ENCODE measurements around the gene KRT72.

Gene KRT72

GRCh38 chr12:52629281-52630007, 28.2 kb upstream of the KRT72 start:
- DNase-seq, result no peak

DNA sequence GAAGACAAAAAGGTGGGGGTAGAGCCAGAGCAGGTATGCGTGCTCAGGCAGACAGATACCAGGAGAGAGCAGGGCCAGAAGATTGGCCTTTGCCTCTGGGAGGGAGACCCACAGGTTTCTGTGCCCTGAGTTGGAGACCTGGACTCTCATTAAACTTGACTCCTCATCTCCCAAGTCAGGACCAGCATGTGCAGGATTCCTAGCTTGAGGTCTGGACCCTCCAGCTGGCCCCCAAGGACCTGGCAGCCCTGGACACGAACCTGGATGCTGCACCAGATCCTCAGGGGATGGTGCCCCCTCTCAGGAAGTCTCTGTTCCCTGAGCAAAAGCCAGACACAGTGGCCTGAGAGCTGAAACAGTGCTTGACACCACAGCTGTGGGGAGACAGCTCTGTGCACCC, 27.6 kb upstream of the KRT72 start:
- DNase-seq, result no peak

- no peak for DNase-seq
Observed at GRCh38 chr12:52628111-52628507, 26.8 kb upstream of the KRT72 start.

DNA sequence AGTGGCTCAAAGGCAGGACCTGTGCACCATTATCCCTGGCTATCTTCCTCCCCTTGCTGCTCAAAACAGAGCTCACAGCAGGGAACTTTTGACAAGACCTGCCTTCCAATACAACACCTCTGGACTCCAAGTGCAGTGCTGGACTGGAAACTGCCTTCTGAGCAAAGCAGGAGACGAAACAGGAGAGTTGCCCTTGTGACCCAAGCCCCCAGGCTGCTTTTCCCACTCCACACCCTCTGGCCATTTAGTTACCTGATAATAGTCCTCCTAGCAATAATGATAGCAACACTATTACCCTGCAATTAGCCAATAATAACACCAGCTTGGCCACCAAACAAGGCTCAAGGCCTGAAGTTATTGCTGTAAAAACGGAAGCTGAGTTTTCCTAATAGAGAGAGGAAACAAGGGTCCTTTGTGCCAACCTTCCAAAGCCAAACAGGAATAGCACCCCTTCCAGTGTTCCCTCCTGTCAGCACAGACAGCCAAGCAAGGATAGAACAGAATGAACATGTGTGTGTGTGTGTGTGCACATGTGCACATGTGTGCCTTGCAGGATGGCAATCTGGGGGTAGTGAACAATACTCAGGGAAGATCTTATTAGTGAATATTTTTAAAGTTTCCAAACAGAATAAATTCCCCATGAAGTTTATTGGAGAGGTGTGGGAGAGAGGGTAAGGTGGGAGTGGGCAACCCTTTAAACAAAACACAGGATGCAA, 26.3 kb upstream of the KRT72 start:
- DNase-seq, result no peak

- no peak for DNase-seq
Observed at GRCh38 chr12:52622349-52622748, 21.1 kb upstream of the KRT72 start.

DNA sequence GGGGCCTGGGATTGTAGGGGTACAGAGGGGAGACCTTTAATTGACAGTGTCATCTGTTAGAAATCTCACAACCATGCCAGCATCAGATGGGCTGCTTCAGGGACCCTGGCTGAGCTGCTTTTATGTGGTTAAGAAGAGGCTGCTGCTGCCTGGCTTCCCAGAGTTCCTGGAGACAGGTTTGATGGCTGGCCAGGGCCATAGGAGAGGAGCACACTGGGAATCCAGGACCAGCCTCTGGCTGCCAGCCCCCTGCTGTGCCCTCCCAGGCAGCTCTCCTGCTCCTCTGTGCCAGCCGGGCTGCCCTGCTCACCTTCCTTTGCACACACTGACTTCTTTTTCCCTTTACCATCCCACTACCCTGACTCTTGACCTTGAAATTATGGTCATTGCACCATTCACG, 17.6 kb upstream of the KRT72 start:
- no peak for DNase-seq

DNA sequence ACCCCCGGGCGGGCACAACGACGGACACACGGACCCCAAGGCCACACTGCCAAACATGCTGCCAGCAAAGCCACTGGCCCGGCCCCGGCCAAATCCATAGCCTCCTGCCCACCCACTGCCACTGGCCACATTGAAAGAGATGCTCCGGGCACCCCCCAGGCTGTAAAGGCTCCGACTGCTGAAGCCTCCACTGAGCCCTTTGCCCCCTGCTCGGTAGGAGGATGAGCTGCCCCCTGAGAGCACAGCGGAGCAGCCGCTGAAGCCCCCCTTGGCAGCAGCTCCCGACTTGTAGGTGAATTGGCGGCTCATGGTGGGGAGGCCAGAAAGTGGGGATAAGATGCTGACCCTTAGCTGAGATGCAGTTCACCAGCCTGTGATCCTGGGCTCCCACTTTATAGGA, 17.0 kb upstream of the KRT72 start, which contains the start of gene KRT73:
Gene KRT73, minus strand, starts transcription at position 344 of the 400 bp plus-strand sequence. Its CDS starts 35 bp downstream, at position 309.
- DNase-seq, result no peak

DNA sequence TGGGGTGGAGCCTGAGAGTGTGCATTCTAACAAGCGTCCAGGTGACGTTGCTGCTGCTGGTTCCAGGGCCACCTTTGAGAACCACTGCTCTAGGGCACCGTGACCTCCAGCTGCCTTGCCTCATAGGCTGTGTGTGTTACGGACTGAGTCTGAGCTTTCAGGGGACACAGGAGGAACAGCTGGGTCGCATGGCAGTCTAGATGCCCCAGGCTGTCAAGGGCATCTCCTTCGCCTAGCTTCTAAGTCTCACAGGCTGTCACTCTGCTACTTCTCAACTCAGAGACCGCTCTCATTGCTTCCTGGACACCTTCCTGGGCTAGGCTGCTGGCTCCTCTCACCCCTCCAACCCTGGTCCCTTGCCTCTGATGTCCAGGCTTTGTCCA, 16.1 kb upstream of the KRT72 start:
- no peak for DNase-seq

DNA sequence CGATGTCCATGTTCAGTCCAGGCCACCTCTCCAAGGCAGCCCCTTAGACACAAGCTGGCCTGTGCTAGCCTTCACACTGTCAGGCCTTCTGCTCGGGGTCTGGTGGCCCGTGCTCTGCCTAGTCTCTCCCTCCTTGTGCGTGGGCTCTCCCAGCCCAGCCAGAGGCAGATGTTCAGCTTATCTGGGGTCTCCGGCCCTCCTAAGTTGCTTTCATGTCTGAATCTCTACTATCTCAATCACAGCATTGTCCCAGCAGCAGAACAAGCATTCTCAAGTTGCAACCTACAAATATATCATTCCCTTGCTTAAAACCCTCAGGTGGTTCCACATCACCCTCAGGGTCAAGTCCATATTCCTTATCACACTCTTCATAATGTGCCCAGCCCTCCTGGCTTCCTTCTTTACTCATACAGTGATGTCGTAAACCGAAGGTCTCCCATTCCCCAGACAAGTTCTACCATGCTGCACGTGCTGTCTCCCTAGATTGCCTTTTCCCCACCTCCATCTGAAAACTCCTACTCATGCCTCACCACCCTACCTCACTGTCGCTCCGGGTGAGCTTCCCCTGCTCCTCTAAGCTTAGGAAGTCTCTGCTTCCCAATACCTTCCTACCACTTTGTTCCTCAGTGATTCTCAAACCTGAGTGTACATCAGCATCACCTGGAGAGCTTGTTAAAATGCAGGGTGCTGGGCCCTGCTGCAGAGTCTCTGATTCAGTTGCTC, 15.6 kb upstream of the KRT72 start:
- DNase-seq, result no peak

DNA sequence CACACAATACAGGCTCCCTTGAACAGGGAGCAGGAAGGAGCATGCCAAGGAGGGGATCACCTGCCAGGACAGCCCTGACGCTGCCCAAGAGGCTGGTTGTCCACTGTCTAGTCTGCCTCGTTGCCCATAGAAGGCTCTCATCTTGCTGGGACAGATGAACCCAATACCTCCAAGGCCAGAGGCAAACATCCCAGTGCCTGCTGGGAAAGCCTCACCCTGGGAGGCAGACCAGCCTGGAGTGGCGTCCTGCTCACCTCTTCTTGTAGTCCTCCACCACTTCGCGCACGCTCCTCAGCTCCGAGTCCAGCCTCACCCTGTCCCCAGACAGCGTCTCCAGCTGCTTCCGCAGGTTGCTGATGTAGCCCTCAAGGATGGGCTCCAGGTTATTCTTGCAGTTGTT, 14.6 kb upstream of the KRT72 start:
- DNase-seq, result no peak

- no peak for DNase-seq
Observed at GRCh38 chr12:52615208-52615868, 14.1 kb upstream of the KRT72 start.

- no peak for DNase-seq
Observed at GRCh38 chr12:52614381-52615207, 13.3 kb upstream of the KRT72 start.

DNA sequence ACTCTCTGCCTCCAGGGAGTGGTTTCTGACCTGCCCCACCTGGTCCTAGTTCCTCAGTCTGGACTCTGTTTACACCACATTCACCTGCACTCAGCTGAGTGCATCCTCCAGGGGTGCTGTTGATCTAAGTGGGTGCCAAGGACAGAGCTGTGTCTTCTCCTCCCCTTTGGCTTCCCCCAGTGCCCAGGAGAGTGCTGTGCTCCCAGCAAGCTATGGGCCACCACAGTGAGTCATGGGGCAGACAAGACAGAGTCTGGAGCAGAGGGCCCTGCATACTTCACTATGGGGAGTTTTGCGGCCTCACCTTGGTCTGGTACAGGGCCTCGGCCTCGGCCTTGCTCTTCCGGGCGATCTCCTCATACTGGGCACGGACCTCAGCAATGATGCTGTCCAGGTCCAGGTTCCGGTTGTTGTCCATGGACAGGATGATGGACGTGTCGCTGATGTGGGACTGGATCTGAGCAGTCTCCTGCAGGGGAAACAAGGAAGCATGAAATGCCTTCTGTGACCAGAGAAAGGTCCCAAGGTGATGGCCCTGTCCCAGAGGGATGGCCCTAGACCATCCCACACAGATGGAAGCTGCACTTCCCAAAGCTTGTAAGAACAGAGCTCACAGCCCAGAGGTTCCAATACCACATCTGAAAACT, 12.2 kb upstream of the KRT72 start:
- DNase-seq, result no peak

- DNase-seq, result no peak
Observed at GRCh38 chr12:52612431-52613383, 11.4 kb upstream of the KRT72 start.

DNA sequence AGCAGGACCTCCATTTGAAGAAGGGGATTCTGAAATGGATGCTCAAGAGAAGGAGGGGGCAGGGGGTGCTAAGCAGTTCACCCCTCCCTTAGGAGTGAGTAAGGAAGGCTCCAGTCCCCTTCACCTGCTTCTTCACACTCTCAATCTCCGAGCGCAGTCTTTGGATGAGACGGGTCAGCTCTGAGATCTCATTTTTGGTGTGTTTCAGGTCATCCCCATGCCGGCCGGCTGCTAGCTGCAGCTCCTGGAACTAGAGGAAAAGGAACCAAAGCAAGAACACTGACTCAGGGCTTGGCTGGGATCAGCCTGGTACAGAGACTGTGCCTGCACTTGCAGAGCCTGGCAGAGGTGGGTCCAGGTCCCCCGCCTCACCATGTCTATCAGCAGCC, 9.8 kb upstream of the KRT72 start:
- DNase-seq, result no peak

DNA sequence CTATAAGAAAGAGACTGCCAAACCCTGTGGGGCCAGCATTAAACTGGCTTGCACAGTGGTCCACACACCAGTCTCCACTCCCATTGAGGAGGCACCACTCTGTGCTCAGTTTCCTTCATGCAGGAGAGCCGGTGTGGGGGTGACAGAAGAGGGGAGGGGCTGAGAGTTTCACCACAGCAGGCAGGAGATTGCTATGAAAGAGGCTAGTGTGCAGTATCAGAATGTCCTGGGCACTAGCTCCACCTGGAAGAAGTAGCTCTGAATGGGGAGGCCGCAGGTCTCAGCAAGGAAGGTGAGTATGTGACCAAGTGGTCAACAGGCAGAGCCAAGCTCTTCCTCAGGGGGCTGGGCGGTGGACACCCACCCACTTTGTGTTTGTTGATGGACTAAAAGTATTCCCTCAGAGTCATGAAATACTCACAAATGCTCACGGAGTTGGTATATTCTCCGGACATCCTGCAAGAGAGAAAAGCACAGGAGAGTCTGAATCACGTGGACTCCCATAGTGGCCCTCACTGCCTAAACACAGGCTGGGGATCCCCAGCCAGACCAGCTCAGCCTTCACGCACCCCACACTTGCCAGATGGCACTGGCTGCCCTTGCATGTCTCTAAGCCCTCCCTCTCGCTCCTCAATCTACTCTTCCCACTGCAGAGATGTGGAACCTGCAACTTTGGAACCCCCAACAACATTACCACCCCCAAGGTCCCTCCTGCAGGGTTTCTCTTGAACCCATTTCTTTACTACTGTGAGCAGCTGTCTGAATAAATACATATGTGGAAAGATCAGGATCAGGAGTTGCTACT, 7.8 kb upstream of the KRT72 start:
- DNase-seq, result no peak

DNA sequence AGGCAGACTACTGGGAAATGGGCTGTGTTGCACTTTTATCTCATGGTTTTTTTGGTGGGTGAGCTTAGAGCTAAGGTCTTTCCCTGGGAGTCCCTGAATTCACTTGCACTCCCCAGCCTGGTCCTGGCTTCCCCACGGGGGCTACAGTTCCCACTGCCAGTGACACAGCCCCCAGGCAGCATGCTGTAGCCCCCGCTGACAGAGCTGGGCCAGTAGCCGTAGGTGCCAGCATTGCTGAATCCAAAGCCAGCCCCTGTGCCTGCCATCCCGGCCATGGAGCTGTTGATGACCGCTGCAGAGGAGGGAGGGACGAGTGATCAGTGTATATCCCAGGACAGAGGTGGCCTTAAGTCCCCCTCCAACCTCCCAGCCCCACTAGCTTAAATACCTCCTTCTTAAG, 6.9 kb upstream of the KRT72 start:
- no peak for DNase-seq

GRCh38 chr12:52607314-52607713, 6.1 kb upstream of the KRT72 start:
- no peak for DNase-seq

GRCh38 chr12:52606581-52607218, 5.4 kb upstream of the KRT72 start:
- DNase-seq, result no peak

Data from NCI-H1092 treated with DMSO at 0.1 percent for 48 hours (cell line).